ENCODE results near the gene STX1A.

GRCh38 chr7:73758581-73759138 lies 39.2 kb upstream of the STX1A start:
- TF ChIP-seq SP2 (tag by site-specific recombination; IDR thresholded peaks at IDR 0.05) (no peak), ZNF155 (tag by site-specific recombination; IDR thresholded peaks at IDR 0.05) (no peak), ZNF274 (IDR thresholded peaks at IDR 0.05; ENCODE audit: low read length) (no peak), ZNF274 (tag by site-specific recombination; IDR thresholded peaks at IDR 0.05; ENCODE audit: borderline replicate concordance) (no peak), ZNF18 (tag by site-specific recombination; IDR thresholded peaks at IDR 0.05) (no peak), CTCF (tag by site-specific recombination; IDR thresholded peaks at IDR 0.05) (no peak), ZSCAN23 (tag by site-specific recombination; IDR thresholded peaks at IDR 0.05) (no peak)

All from HEK293 (cell line).